Vagina (tissue), 2 donors: Measurements from ENCODE around the gene BCL11A. TPM values are rescaled to one million over a fixed set of nuclear protein-coding genes. Genes with fewer than 3 reads are reported as not detected.

Experiments used
- DNase-seq, 2 donors: peaks; one replicate each; pipeline ENCODE4 v3.0.0-alpha.2; 2017; ENCODE audit errors: extremely low spot score in 2 of 2
- H3K27ac ChIP-seq: fragments of 200-600 bp; sonication (generic); one replicate; pipeline ENCODE4 v1.5.1; 2019
- H3K27me3 ChIP-seq: fragments of 200-600 bp; sonication (generic); one replicate; pipeline ENCODE4 v1.5.1; 2019
- H3K36me3 ChIP-seq, 2 donors: fragments of 200-600 bp; sonication (generic); one replicate each; pipeline ENCODE4 v1.5.1; 2017 to 2019
- H3K4me1 ChIP-seq: fragments of 200-600 bp; sonication (generic); one replicate; pipeline ENCODE4 v1.5.1; 2019
- H3K4me3 ChIP-seq, 2 donors: fragments of 200-600 bp; sonication (generic); 1 replicate in 1 of 2; 2 replicates in 1 of 2; pipeline ENCODE4 v1.5.1; 2016 to 2019
- H3K9me3 ChIP-seq: fragments of 200-600 bp; sonication (generic); one replicate; pipeline ENCODE4 v1.5.1; 2019
- CTCF ChIP-seq, 3 experiments: fragments of 450-650 bp in 2 of 3; fragments of 200-600 bp in 1 of 3; sonication (generic) in 1 of 3; IDR thresholded peaks; one replicate each; pipeline ENCODE4 v1.5.1; 2017 to 2019; ENCODE audit warnings: antibody characterized with exemption in 3 of 3, mild to moderate bottlenecking in 2 of 3, moderate library complexity in 2 of 3
- POLR2A ChIP-seq, 2 donors: fragments of 450-650 bp; IDR thresholded peaks; one replicate each; pipeline ENCODE4 v1.6.1; 2017; ENCODE audit warnings: antibody characterized with exemption in 2 of 2, mild to moderate bottlenecking in 2 of 2, moderate library complexity in 2 of 2
- POLR2AphosphoS5 ChIP-seq, 2 donors: sonication (generic); formaldehyde crosslinking; IDR thresholded peaks; one replicate each; pipeline ENCODE4 v1.9.0; 2017; ENCODE audit warnings: antibody characterized with exemption in 2 of 2, mild to moderate bottlenecking in 2 of 2, low read depth in 1 of 2; ENCODE audit not compliant: insufficient read depth in 1 of 2
- intact Hi-C: fragments of 100-400 bp; cut with DNase I; formaldehyde crosslinking; loops from one replicate; pipeline ENCODE4 v1.15.1; 2023
- total RNA-seq: library from RNA; depleted of rRNA; stranded (reverse); fragments of >200 nt; gene quantifications from one replicate; pipeline ENCODE4 v1.2.3, GENCODE V29; 2016

The BCL11A gene
- total RNA-seq, 1 donor from 2014 or later = 48.4 TPM

- Histone ChIP-seq H3K4me3 (peak overlapping the region in 1 of 2 donors; percentile 5), H3K4me1 (peaks cover 42% of the 10 kb centered on the region), H3K27me3 (no peaks in the 10 kb centered on the region), H3K36me3 (no peaks in the 10 kb centered on the region), H3K27ac (no peak overlapping the region), H3K9me3 (no peaks in the 10 kb centered on the region)
- TF ChIP-seq POLR2AphosphoS5 (IDR thresholded peaks at IDR 0.05; ENCODE audit: insufficient read depth in 1 of 2, low read depth in 1 of 2) (no peak), POLR2A (IDR thresholded peaks at IDR 0.05) (no peak), CTCF (IDR thresholded peaks at IDR 0.05) (no peak)
- intact Hi-C loops = no loop called here
- no peak for DNase-seq
These were observed 3.4 kb upstream of the BCL11A start for GRCh38 chr2:60556576-60557485.

GRCh38 chr2:60556175-60556574 is 2.7 kb upstream of the BCL11A start:
- Histone ChIP-seq H3K4me1 (peaks cover 46% of the 10 kb centered on the region), H3K27ac (no peak overlapping the region), H3K9me3 (no peaks in the 10 kb centered on the region), H3K27me3 (no peaks in the 10 kb centered on the region), H3K36me3 (no peaks in the 10 kb centered on the region), H3K4me3 (peak overlapping the region in 1 of 2 donors; percentile 55)
- intact Hi-C loops = no loop called here
- no peak for DNase-seq
- no peak for TF ChIP-seq POLR2A (IDR thresholded peaks at IDR 0.05)
- TF ChIP-seq CTCF (IDR thresholded peaks at IDR 0.05) = no peak
- no peak for TF ChIP-seq POLR2AphosphoS5 (IDR thresholded peaks at IDR 0.05; ENCODE audit: insufficient read depth in 1 of 2, low read depth in 1 of 2)

GRCh38 chr2:60555783-60556139 is 2.3 kb upstream of the BCL11A start:
- intact Hi-C loops = no loop called here

GRCh38 chr2:60555066-60555782 is 1.8 kb upstream of the BCL11A start:
- H3K4me3 ChIP-seq = peak overlapping the region; percentile 49 to 55
- DNase-seq = no peak
- H3K27me3 ChIP-seq = no peaks in the 10 kb centered on the region
- H3K4me1 ChIP-seq = peaks cover 56% of the 10 kb centered on the region
- TF ChIP-seq POLR2A (IDR thresholded peaks at IDR 0.05) (no peak), POLR2AphosphoS5 (IDR thresholded peaks at IDR 0.05; ENCODE audit: insufficient read depth in 1 of 2, low read depth in 1 of 2) (peak in 1 of 2 donors; percentile 15), CTCF (IDR thresholded peaks at IDR 0.05) (no peak)
- H3K36me3 ChIP-seq = no peaks in the 10 kb centered on the region
- H3K27ac ChIP-seq = peak overlapping the region; percentile 59
- H3K9me3 ChIP-seq = no peaks in the 10 kb centered on the region
- intact Hi-C loops = no loop called here

More at GRCh38 chr2:60555783-60556139, 2.3 kb upstream of the BCL11A start:
- no peak for DNase-seq
- no peaks in the 10 kb centered on the region for H3K36me3 ChIP-seq
- TF ChIP-seq CTCF (IDR thresholded peaks at IDR 0.05) (no peak), POLR2A (IDR thresholded peaks at IDR 0.05) (no peak), POLR2AphosphoS5 (IDR thresholded peaks at IDR 0.05; ENCODE audit: insufficient read depth in 1 of 2, low read depth in 1 of 2) (no peak)
- H3K9me3 ChIP-seq = no peaks in the 10 kb centered on the region
- H3K27me3 ChIP-seq = no peaks in the 10 kb centered on the region
- no peak overlapping the region for H3K27ac ChIP-seq
- peak overlapping the region; percentile 49 to 55 for H3K4me3 ChIP-seq
- H3K4me1 ChIP-seq = peaks cover 51% of the 10 kb centered on the region
